Measurements from ENCODE around the gene CRACDL.

DNA sequence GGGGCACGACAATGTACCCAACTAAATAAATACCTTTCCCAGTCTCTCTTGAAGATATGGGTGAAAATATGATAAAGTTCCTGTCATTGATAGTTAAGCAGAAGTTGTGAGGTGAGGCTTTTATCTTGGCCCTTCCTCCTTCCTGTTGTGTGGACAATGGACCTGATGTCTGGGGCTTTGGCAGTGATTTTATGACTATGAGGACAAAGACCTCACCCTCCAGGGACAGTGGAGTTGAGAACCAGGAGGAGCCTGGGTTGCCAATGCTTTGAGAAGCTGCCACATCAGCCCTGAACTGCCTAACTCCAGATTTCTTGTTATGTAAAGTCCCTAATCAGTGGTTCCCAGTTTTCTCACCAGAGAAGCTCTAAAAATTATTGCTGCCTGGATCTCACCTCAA lies 184.3 kb downstream of the CRACDL start:
- TF ChIP-seq RFX5 (IDR thresholded peaks at IDR 0.05; ENCODE audit: low read length) = no peak
- TF ChIP-seq, protein P1, sequence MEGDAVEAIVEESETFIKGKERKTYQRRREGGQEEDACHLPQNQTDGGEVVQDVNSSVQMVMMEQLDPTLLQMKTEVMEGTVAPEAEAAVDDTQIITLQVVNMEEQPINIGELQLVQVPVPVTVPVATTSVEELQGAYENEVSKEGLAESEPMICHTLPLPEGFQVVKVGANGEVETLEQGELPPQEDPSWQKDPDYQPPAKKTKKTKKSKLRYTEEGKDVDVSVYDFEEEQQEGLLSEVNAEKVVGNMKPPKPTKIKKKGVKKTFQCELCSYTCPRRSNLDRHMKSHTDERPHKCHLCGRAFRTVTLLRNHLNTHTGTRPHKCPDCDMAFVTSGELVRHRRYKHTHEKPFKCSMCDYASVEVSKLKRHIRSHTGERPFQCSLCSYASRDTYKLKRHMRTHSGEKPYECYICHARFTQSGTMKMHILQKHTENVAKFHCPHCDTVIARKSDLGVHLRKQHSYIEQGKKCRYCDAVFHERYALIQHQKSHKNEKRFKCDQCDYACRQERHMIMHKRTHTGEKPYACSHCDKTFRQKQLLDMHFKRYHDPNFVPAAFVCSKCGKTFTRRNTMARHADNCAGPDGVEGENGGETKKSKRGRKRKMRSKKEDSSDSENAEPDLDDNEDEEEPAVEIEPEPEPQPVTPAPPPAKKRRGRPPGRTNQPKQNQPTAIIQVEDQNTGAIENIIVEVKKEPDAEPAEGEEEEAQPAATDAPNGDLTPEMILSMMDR (IDR thresholded peaks at IDR 0.05) = no peak
- TF ChIP-seq MXI1 (IDR thresholded peaks at IDR 0.05; ENCODE audit: low read depth, low read length) = no peak
- TF ChIP-seq GABPA (IDR thresholded peaks at IDR 0.05; ENCODE audit: low read depth) = no peak
- TF ChIP-seq, protein P2, sequence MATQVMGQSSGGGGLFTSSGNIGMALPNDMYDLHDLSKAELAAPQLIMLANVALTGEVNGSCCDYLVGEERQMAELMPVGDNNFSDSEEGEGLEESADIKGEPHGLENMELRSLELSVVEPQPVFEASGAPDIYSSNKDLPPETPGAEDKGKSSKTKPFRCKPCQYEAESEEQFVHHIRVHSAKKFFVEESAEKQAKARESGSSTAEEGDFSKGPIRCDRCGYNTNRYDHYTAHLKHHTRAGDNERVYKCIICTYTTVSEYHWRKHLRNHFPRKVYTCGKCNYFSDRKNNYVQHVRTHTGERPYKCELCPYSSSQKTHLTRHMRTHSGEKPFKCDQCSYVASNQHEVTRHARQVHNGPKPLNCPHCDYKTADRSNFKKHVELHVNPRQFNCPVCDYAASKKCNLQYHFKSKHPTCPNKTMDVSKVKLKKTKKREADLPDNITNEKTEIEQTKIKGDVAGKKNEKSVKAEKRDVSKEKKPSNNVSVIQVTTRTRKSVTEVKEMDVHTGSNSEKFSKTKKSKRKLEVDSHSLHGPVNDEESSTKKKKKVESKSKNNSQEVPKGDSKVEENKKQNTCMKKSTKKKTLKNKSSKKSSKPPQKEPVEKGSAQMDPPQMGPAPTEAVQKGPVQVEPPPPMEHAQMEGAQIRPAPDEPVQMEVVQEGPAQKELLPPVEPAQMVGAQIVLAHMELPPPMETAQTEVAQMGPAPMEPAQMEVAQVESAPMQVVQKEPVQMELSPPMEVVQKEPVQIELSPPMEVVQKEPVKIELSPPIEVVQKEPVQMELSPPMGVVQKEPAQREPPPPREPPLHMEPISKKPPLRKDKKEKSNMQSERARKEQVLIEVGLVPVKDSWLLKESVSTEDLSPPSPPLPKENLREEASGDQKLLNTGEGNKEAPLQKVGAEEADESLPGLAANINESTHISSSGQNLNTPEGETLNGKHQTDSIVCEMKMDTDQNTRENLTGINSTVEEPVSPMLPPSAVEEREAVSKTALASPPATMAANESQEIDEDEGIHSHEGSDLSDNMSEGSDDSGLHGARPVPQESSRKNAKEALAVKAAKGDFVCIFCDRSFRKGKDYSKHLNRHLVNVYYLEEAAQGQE (IDR thresholded peaks at IDR 0.05; ENCODE audit: low read depth, low read length) = no peak
- no peak for TF ChIP-seq SMC3 (IDR thresholded peaks at IDR 0.05; ENCODE audit: low read depth, low read length)
- TF ChIP-seq, protein P3, sequence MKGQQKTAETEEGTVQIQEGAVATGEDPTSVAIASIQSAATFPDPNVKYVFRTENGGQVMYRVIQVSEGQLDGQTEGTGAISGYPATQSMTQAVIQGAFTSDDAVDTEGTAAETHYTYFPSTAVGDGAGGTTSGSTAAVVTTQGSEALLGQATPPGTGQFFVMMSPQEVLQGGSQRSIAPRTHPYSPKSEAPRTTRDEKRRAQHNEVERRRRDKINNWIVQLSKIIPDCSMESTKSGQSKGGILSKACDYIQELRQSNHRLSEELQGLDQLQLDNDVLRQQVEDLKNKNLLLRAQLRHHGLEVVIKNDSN (IDR thresholded peaks at IDR 0.05; ENCODE audit: borderline replicate concordance, low read depth) = no peak
- no peak for TF ChIP-seq FOXM1 (IDR thresholded peaks at IDR 0.05; ENCODE audit: low read depth)
- TF ChIP-seq, protein P4, sequence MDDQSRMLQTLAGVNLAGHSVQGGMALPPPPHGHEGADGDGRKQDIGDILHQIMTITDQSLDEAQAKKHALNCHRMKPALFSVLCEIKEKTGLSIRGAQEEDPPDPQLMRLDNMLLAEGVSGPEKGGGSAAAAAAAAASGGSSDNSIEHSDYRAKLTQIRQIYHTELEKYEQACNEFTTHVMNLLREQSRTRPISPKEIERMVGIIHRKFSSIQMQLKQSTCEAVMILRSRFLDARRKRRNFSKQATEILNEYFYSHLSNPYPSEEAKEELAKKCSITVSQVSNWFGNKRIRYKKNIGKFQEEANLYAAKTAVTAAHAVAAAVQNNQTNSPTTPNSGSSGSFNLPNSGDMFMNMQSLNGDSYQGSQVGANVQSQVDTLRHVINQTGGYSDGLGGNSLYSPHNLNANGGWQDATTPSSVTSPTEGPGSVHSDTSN (IDR thresholded peaks at IDR 0.05) = no peak
- TF ChIP-seq, protein P5, sequence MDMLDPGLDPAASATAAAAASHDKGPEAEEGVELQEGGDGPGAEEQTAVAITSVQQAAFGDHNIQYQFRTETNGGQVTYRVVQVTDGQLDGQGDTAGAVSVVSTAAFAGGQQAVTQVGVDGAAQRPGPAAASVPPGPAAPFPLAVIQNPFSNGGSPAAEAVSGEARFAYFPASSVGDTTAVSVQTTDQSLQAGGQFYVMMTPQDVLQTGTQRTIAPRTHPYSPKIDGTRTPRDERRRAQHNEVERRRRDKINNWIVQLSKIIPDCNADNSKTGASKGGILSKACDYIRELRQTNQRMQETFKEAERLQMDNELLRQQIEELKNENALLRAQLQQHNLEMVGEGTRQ (IDR thresholded peaks at IDR 0.05; ENCODE audit: borderline replicate concordance, low read depth, low read length) = no peak
- TF ChIP-seq, protein P6, sequence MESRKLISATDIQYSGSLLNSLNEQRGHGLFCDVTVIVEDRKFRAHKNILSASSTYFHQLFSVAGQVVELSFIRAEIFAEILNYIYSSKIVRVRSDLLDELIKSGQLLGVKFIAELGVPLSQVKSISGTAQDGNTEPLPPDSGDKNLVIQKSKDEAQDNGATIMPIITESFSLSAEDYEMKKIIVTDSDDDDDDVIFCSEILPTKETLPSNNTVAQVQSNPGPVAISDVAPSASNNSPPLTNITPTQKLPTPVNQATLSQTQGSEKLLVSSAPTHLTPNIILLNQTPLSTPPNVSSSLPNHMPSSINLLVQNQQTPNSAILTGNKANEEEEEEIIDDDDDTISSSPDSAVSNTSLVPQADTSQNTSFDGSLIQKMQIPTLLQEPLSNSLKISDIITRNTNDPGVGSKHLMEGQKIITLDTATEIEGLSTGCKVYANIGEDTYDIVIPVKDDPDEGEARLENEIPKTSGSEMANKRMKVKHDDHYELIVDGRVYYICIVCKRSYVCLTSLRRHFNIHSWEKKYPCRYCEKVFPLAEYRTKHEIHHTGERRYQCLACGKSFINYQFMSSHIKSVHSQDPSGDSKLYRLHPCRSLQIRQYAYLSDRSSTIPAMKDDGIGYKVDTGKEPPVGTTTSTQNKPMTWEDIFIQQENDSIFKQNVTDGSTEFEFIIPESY (IDR thresholded peaks at IDR 0.05; ENCODE audit: borderline replicate concordance, low read depth) = no peak
- TF ChIP-seq EZH2phosphoT487 (IDR thresholded peaks at IDR 0.05; ENCODE audit: borderline replicate concordance, low read depth) = no peak

Measured in SK-N-SH (cell line).